HCT116 (cell line): ENCODE measurements around the gene IARS1.

Experiments used
- EZH2phosphoT487 ChIP-seq: fragments of 200-600 bp; IDR thresholded peaks from 2 replicates; pipeline ENCODE4 v1.6.1; 2018; ENCODE audit warnings: antibody characterized with exemption, borderline replicate concordance
- POLR2A ChIP-seq: IDR thresholded peaks from 2 replicates; pipeline ENCODE4 v1.7.0; 2011; ENCODE audit warnings: borderline replicate concordance; ENCODE audit not compliant: insufficient read depth, insufficient read length; ENCODE audit errors: extremely low read depth
- POLR2AphosphoS5 ChIP-seq: IDR thresholded peaks from 2 replicates; pipeline ENCODE4 v1.6.1; 2011; ENCODE audit warnings: mild to moderate bottlenecking, low read depth, low read length, moderate library complexity
- REST ChIP-seq: IDR thresholded peaks from 2 replicates; pipeline ENCODE4 v1.6.1; 2012; ENCODE audit warnings: low read depth
- TF ChIP-seq, protein P1 (sequence below): IDR thresholded peaks from 2 replicates; pipeline ENCODE4 v1.6.1; 2012
- TF ChIP-seq, protein P2 (sequence below), 3 experiments: fragments of 200-600 bp in 1 of 3; sonication (generic) in 1 of 3; IDR thresholded peaks in 2 of 3; conservative IDR thresholded peaks in 1 of 3; 2 replicates each; pipeline ENCODE4 v1.5.1; 2012 to 2017; ENCODE audit warnings: low read depth in 2 of 3, low read length in 2 of 3, antibody characterized with exemption in 1 of 3, borderline replicate concordance in 1 of 3, control low read depth in 1 of 3, mild to moderate bottlenecking in 1 of 3, mixed read lengths in 1 of 3, mixed run types in 1 of 3, moderate library complexity in 1 of 3; ENCODE audit not compliant: insufficient read depth in 1 of 3

GRCh38 chr9:92297611-92298010 is 4.1 kb upstream of the IARS1 start:
- TF ChIP-seq, protein P1, sequence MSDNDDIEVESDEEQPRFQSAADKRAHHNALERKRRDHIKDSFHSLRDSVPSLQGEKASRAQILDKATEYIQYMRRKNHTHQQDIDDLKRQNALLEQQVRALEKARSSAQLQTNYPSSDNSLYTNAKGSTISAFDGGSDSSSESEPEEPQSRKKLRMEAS, result no peak
- TF ChIP-seq REST (no peak), POLR2A (no peak), EZH2phosphoT487 (no peak), POLR2AphosphoS5 (no peak)
- TF ChIP-seq, protein P2, sequence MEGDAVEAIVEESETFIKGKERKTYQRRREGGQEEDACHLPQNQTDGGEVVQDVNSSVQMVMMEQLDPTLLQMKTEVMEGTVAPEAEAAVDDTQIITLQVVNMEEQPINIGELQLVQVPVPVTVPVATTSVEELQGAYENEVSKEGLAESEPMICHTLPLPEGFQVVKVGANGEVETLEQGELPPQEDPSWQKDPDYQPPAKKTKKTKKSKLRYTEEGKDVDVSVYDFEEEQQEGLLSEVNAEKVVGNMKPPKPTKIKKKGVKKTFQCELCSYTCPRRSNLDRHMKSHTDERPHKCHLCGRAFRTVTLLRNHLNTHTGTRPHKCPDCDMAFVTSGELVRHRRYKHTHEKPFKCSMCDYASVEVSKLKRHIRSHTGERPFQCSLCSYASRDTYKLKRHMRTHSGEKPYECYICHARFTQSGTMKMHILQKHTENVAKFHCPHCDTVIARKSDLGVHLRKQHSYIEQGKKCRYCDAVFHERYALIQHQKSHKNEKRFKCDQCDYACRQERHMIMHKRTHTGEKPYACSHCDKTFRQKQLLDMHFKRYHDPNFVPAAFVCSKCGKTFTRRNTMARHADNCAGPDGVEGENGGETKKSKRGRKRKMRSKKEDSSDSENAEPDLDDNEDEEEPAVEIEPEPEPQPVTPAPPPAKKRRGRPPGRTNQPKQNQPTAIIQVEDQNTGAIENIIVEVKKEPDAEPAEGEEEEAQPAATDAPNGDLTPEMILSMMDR (IDR thresholded peaks at IDR 0.05 in 2 of 3, conservative IDR thresholded peaks at IDR 0.05 in 1 of 3; ENCODE audit: borderline replicate concordance in 1 of 3, insufficient read depth in 1 of 3, low read depth in 2 of 3, low read length in 2 of 3), result no peak
